ENCODE data around the gene TMEM116.
A peak's percentile ranks its signal among the peaks of the same experiment; 100 is the strongest.
"Not testable (repeated sequence)": the region's sequence is repeated elsewhere in the genome, so short reads cannot be mapped to it uniquely, and the experiment has no call there.

TMEM116 gene

DNA sequence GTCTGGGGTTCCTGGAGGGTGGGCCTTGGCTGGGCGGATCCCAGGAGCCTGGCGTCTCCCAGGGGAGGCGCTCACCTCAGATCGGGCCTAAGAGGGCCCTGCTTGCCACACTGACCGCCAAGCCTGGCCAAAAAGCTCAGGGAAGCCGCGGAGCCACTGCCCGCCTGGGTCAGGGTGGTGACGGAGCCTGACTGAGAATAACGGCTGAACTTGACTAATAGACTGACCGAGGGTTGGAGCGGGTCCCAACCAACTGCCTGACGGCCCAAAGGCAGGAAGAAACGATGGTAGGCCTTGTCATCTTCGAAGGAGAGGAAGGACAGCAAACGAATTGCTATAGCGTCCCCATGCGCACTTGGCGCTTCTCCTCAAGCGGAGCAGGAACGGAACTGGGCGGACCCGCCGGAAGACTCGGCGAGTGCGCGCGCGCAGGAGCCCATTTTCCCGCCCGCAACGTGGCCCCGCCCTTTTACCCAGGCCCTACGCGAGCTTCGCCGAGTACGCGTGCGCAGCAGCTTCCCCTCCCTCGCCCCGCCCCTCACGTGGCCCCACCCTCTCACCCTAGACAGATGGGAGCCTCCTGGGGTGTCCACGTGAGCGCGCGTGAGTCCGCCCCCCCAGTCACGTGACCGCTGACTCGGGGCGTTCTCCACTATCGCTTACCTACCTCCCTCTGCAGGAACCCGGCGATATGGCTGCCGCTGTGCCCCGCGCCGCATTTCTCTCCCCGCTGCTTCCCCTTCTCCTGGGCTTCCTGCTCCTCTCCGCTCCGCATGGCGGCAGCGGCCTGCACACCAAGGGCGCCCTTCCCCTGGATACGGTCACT is at the start of gene TMEM116, which contains the start of gene ERP29:
Gene TMEM116, minus strand, starts transcription at position 391 of the 826 bp plus-strand sequence. CDS start 7,895 bp downstream, outside the sequence.
Gene ERP29, plus strand, starts transcription at position 652 of the 826 bp plus-strand sequence. Its CDS starts 40 bp downstream, at position 692.
- peak; percentile 94 to 100 (median 98) for DNase-seq

DNA sequence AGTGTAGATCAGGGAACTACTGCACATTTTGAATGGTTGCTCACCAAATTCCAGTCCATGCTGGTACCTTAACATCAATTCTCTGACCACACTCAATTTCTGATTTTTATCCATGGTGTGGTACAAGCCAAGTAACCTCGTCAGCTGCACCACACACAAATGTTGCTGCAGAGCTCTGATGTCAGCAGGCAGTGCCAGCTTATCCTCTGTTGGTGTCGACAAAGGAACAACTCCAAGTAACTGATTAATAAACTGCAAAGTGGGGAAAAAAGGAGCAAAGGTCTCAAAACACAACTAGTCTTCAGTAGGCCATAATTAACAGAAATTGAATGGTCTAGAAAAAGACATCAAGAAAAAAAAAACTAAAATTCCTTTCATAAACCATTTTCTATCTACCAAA is 48.2 kb upstream of the TMEM116 start:
- DNase-seq: no peak

DNA sequence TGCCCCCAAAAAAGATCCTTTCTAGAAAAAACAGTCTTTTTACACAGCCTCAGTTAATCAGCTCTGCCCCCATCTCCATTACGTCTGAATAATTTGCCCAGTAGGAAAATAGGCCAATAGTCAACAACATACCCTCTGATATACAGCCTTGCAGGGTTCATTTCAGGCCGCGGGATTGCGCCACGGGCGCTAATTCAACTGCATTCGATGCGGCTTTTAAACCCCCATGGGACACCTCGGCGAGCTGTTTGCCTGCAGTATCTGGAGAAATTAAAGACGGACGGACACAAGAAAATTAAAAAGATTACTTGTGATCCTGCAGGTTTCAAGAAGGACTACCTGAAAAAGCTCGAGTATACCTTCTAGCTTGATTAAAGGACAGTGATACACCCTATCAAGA is 36.4 kb upstream of the TMEM116 start:
- no peak for DNase-seq

DNA sequence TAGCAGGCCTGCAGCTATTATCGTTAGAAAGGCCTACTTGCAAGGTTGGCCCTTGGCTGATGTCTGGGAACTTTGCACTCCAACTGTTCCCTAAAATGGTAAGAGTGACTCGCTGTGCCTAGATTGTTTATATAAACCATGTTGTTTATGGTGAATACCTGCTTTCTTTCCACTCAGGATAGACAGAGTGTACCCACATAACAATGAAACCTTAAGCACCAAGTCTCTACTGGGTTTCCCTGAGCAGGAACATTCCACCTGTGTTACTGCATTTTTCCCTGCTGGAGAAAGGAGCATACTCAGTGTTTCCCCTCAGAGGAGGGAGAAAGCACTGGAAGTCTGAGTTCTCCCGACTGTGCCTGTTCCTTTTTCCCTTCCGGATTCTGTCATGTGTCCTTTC is 33.0 kb upstream of the TMEM116 start:
- no peak for DNase-seq

DNA sequence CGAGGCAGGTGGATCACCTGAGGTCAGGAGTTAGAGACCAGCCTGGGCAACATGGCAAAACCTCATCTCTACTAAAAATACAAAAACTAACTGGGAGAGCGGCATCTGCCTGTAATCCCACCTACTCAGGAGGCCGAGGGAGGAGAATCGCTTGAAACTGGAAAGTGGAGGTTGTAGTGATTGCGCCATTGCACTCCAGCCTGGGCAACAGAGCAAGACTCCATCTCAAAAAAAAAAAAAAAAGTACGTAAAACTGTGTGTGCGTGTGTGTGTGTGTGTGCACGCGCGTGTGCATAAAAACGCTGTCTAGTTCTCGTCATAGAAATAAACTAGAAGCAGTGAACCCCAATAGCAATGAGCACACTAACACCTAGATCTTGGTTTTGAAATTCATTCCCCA is 23.6 kb upstream of the TMEM116 start:
- not testable (repeated sequence) for DNase-seq

DNA sequence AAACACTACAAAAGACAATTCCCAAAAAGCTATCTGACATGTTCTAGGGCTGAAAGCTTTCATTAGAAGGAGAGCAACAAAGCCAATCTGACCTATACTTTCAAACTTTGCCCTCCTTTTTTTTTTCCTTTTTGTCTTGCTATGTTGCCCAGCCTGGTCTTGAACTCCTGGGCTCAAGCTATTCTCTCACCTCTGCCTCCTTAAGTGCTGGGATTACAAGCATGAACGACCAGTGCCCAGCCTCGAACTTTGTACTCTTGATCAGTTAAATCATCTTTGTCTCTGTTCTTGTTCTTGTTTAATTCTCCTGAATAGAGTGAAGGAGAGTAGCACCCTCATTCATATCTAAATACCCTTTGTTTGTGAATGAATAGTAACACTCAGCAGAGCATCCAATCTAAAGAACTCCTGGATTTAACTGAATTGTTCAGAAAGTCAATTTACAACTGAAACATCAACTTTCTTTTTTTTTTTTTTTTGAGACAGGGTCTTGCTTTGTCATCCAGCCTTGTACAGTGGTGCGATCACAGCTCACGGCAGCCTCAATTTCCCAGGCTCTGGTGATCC is 22.3 kb upstream of the TMEM116 start:
- DNase-seq: no peak

DNA sequence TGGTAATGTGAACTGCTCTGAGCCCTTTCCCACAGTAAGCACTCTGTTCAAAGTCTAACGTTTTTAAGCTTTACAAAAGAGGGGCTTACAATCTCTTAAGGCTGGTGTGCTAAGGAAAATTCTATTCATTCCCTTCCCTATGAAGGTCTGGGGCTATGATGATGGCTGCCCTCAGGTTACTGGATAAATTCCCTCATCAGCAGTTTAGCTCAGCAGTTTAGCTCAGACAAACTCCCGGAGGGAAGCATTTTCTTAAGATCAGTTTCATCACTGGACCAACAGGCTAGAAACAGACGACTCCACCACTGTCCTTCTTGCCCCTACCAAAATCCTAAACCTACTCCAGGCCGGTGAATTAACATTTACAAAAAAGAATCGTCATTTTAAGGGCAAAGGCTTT is 19.3 kb upstream of the TMEM116 start:
- no peak for DNase-seq

DNA sequence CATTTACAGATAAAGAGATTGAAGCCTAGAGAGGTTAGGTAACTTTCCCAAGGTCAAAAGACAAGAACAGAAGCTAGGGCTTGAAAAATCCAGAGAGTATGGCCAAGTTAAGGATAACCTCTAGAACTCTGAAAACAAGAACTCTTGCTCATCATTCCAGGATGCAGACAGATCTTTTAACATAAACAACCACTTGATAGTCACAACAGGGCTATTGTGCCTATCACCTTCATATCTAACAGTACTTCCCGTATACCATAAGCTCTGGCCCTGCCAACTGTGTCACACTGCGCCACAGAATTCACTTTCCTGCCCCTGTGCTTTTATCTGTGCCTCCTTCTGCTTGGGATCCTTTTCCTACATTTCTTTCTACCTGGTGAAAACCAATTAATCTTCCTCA is 18.5 kb upstream of the TMEM116 start:
- DNase-seq: no peak

DNA sequence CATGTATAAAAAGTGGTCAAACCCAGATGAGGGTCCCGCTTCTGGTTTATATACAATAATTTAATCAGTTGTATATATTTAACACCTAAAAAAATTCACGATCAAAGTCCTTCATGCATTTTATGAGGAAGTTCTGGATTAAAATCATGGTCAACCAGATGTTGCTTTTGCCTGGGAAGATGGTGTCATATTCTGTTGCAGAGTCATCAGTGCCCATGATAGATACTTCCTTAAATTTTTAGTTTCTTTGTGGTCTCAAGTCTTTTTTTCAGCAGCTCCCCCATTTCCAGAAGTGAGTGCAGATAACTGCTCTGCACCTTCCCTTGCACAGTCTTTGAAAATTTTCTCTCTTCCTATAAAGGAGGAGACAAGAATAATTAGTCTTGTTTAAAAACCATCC is 16.3 kb upstream of the TMEM116 start:
- DNase-seq: no peak

DNA sequence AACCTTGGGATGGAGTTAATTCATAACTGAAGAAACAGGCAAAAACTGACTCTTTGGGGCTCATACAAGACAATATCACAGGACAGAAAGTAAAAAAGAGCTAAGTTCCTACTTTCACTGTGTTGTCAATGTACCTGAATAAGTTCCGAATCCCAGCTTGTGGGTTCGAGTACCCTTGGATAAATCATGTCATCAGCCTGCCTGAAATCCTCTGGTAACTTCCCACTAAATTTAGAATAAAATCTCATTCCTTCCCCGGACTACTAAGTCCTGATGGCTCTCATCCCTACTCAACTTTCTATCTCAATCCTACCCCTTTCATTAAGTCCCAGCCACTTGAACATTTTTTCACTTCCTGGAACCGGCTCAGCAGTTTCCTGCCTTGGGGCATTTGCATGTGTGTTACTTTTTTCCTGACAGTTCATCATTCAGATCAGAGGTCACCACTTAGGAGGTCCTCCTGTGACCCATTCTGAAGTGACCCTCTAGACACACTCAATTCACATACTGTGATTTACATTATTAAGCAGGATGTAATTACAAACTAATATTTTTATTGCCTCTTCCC is 12.9 kb upstream of the TMEM116 start:
- DNase-seq: no peak

DNA sequence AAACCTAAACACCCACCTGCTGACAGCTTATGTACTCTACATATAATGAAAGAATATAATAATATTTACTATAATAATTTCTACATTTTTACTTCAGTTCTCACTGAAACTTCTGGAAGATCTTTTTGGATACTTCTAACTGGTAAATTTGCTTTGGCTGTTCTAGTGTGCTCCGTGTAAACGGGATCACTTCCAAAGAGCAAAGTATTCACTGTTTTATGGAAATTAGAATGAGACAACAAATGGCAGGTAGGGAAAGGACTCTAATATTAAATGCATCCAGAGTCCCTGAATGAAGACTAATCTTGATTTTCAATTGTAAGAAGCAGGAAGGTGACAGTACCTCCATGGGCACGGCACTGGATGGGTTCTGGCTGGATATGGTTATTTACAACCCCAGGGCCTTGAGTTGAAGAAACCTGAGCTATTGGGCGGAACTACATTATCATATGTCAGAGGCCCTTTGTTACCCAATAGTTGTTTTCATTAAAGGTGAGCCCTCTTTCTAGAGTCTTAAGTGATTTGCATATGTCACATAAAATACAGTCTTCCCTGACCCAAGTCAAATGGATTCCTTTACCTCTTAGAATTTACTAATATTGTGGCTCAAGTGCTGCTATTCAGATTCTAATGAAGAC is 10.9 kb upstream of the TMEM116 start:
- DNase-seq: no peak

DNA sequence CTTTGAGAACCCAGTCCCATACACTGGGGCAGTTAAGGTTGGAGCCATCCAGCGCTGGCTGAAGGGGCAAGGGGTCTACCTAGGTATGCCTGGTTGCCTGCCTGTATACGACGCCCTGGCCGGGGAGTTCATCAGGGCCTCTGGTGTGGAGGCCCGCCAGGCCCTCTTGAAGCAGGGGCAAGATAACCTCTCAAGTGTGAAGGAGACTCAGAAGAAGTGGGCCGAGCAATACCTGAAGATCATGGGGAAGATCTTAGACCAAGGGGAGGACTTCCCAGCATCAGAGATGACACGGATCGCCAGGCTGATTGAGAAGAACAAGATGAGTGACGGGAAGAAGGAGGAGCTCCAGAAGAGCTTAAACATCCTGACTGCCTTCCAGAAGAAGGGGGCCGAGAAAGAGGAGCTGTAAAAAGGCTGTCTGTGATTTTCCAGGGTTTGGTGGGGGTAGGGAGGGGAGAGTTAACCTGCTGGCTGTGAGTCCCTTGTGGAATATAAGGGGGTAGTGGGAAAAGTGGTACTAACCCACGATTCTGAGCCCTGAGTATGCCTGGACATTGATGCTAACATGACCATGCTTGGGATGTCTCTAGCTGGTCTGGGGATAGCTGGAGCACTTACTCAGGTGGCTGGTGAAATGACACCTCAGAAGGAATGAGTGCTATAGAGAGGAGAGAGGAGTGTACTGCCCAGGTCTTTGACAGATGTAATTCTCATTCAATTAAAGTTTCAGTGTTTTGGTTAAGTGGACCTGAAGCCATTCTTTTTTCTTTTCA is 9.5 kb upstream of the TMEM116 start:
- no peak for DNase-seq

DNA sequence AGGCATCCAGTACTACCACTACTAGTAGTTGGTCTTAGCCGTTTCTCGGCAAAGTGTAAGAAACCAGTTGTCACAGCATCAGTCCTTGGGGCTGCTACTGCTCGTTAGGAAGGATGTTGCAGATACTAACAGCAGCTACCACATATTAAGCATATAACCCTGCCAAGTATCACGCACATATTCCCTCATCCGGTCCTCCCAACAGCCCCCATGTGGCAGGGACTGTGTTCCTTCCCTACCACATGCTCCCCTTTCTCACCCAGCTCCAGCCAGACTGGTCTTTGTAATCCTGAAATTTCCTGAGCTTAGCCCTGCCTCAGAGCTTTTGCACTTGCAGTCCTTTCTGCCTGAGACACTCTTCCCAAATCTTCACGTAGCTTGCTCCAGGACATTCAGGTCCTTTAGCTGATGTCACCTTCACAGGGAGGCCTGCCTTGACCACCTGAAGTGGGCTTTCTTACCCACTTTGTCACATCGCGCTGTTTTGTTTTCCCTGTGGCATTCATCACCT is 8.0 kb upstream of the TMEM116 start:
- no peak for DNase-seq

DNA sequence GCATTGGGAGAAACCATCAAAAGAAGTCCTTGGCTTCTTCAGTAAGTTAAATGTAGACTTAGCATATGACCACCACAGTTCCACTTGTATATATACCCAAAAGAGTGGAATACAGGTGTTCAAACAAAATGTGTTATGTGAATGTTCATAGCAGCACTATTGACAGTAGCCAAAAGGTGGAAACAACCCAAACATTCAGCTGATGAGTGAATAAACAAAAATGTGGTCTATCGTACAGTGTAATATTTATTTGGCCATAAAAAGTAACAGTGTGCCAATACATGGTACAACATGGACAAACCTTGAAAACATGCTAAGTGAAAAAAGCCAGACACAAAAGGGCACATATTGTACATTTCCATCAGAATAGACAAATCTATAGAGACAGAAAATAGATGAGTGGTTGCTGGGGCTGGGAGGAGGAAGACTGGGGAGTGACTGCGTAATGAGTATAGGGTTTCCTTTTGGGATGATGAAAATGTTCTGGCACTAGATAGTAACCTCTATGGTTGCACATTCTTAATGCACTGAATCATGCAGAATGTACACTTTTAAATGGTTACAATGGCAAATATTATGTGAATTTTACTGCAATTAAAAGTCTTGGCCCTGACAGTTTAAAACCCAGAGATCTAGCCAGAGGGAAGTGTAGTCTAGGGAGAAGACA is 5.7 kb upstream of the TMEM116 start:
- DNase-seq: no peak

DNA sequence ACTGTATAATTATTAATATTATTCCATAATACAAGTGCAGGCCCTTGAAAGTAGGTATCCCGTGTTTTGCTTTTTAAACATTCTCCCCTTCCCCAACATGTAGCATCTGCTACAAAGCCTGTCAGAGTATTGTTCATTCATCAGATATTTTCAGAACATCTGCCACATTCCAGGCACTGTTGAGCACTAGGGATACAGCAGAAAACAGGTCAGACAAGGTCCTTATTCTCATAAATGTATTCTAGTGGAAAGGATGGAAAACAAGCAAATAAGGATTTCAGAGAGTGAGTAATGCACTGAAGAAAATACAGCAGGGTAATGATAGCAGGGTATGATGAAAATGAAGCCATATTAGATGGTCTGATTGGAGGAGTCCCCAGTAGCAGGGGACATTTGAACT is 4.1 kb upstream of the TMEM116 start:
- DNase-seq: no peak

DNA sequence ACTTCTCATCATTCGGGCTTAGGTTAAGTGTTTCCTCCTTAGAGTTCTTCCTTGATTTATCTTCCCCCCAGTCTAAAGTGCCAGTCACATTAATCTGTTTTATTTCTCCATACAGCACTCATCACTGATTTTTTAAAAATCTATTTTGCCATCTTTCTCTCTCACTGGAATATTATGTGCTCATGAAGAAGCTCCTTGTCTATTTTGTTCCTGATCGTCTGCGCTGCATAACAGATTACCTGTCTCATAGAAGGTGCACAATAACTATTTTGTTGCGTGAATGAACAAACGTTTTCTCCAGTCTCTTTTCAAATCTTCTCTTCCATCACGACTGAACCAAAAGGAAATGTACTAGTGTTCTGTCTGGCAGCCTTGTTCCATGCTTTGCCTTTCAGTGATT is 3.0 kb upstream of the TMEM116 start:
- no peak for DNase-seq

DNA sequence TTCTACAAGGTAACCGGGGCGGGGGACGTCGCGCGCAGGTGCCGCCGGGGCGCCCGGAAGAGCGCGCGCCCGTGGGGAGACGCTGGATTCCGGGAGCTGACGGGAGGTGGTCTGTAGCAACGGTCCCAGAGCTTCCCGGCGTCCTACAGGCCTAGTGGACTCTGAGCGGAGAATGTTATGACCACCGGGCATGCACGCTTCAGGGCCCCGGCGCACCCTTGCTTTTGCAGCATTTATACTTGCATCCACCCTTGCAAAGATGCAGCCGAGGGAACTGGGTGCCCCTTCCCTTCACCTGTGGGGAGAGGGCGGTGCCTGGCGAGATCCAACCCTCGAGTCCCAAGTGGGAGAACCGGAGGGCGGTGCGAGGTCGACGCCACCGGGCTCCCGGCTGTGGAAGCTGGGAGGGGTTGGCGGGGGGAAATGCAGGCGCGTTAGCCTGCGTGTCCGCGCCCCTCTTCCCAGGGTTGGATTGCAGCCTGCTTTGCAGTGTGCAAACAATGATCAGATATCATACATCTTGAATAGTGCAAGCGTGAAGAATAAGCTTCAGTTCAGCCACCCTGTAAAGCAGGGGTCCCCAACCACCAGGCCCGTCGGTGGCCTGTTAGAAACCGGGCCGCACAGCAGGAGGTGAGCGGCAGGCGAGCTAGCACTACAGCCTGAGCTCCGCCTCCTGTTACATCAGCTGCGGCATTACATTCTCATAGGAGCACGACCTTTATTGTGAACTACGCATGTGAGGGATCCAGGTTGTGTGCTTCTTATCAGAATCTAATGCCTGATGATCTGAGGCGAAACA is 837 bp upstream of the TMEM116 start:
- DNase-seq: peak in 35 of 51 donors; percentile 3 to 85 (median 49)

DNA sequence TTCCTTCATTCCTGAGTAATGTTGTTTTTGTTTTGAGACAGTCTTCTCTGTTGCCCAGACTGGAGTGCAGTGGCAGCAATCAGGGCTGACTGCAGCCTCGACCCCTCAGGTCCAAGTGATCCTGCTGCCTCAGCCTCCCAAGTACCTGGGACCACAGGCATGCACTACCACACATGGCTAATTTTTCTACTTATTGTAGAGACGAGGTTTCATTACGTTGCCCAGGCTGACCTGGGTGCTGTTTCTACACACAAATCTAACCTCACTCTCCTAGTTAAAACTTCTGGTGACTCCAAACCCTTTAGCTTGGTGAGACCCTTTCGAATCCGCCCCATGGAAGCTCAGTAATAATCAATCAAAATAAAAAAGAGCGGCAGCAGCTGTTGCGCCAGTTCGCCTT is 1.3 kb downstream of the TMEM116 start:
- DNase-seq: no peak

DNA sequence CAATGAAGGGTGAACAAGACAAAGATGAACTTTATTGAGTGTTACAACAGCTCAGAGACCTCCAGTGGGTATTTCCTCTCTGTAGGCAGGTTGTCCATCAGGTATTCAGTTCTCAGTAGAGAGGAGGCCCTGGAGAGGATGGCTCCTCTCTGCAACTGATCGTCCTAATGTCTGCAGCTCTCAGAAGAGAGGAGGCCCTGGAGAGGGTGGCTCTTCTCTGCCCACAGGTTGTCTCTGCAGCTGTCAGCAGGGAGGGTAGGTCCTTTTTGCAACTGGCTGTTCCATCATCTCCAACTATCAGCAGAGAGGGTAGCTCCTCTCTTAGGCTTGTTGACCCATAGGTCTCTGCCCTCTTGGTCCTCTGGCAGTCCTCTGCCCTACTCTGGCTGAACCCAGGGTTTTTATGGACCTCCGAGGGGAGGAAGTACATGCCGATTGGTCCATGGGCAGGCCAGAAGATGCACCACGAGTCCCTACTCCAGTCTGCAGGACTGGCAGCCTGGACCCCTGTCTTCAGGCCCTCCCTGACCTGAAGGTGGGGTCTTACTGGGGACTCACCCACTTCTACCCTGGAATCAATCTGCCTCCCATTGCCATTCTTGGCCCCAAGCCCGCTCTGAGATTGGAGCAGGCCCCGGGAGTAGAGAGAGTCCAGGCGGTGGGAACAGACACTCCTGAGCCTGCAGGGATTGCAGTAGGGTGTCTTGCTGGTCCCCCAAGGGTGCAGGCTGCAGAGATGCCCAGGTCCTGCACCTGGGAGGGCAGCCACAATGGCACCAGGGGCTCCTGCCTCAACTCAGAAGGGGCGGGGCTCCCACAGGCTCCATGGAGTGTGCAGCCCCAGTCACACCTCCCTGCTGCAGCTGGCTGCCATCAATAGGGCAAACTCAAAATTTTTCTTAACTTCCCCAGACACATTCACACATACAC is 2.3 kb downstream of the TMEM116 start:
- DNase-seq: no peak

Data from hypothalamus (tissue), 51 donors.